IPS DF 6.9 (cell line): ENCODE data around the gene PCBP4.

ENCODE experiments used
- DNase-seq: peaks from one replicate; pipeline ENCODE4 v3.0.0-alpha.2; 2013; ENCODE audit warnings: low read depth, low spot score
- H3K27ac ChIP-seq: one replicate; pipeline ENCODE4 v1.5.1; 2013; ENCODE audit warnings: low read length, control low read depth
- H3K27me3 ChIP-seq: 2 replicates; pipeline ENCODE4 v1.6.1; 2013; ENCODE audit warnings: mild to moderate bottlenecking, low read length; ENCODE audit not compliant: control insufficient read depth, insufficient read depth
- H3K36me3 ChIP-seq: 2 replicates; pipeline ENCODE4 v1.6.1; 2013; ENCODE audit warnings: low read length; ENCODE audit not compliant: control insufficient read depth, insufficient read depth
- H3K4me1 ChIP-seq: 2 replicates; pipeline ENCODE4 v1.6.1; 2013; ENCODE audit warnings: low read length; ENCODE audit not compliant: control insufficient read depth, insufficient read depth
- H3K4me3 ChIP-seq: 2 replicates; pipeline ENCODE4 v1.5.1; 2013; ENCODE audit warnings: mild to moderate bottlenecking, low read length
- H3K9me3 ChIP-seq: 2 replicates; pipeline ENCODE4 v1.6.1; 2013; ENCODE audit warnings: low read length, inconsistent platforms; ENCODE audit not compliant: control insufficient read depth, insufficient read depth
- WGBS: extraction: QIAGEN DNeasy Blood & Tissue Kit; methylation state at CpG from one replicate; pipeline ENCODE4 v1.1.7; 2013; ENCODE audit warnings: mixed read lengths, missing lambda C conversion rate; ENCODE audit not compliant: insufficient read length, insufficient coverage; 5-methylcytosine and 5-hydroxymethylcytosine counted together

Gene PCBP4

DNA sequence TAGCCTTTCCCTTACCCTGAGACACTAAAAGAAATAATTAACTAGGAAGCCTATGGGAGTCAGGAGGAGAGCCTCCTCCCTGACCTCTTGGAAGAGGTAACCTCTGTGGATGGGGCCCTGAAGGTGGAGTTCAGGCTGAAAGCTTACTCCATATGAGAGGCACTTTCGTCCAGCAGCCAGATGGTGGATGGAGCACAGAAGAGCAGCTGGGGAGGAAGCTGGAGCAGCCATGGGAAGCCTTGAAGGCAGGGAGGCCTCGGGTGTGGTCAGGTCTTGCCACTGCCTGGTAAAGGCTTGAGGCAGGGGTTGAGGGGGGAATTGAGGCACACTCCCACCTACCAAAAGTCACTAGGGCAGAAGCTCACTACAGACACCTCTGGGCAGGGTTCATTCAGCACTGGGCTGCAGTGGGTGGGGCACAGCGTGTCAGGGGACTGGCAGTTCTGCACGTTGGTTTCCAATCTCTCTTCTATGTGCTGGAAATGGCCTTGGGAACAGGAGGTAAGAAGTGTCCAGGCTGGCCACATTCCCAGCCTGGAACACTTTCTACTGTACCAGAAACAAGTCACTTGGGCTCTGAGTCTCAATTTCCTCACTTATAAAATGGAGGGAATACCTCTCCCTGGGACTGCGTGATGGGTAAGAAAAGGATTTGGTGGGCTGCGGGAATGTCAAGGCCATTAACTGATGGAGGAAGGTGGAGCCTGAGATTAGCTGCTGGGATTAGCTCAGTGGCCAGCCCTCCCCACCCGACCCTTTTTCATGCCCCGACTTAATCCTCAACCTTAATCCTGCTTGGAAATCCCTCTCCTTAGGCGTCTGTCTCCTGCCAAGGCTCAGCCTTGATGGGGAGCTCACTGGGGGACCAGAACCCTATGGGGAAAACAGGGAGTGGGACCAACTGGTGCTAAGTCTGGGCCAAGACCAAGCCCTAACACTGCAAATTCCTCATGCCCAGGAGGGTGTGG lies 5.4 kb downstream of the PCBP4 start:
- no peaks in the 10 kb centered on the region for H3K9me3 ChIP-seq
- H3K4me3 ChIP-seq: no peak overlapping the region
- no peaks in the 10 kb centered on the region; the same call in 1 of the 2 replicates for H3K27me3 ChIP-seq
- H3K4me1 ChIP-seq: peaks cover 10% of the 10 kb centered on the region
- H3K36me3 ChIP-seq: no peaks in the 10 kb centered on the region
- no peak overlapping the region for H3K27ac ChIP-seq
- DNase-seq: no peak
- no CpG with 5 or more reads among the region's 9 CpGs for WGBS

GRCh38 chr3:51961011-51961410 lies 6.2 kb downstream of the PCBP4 start:
- Histone ChIP-seq H3K27me3 (no peaks in the 10 kb centered on the region; the same call in 1 of the 2 replicates), H3K9me3 (no peaks in the 10 kb centered on the region), H3K4me1 (peaks cover 9% of the 10 kb centered on the region), H3K27ac (no peak overlapping the region), H3K36me3 (no peaks in the 10 kb centered on the region), H3K4me3 (no peak overlapping the region)
- WGBS: no CpG with 5 or more reads among the region's 18 CpGs
- DNase-seq: no peak

- no peak for DNase-seq
- no peak overlapping the region for H3K4me3 ChIP-seq
- H3K27ac ChIP-seq: no peak overlapping the region
- no CpG with 5 or more reads among the region's 10 CpGs for WGBS
- peaks cover 2% of the 10 kb centered on the region for H3K27me3 ChIP-seq
- no peaks in the 10 kb centered on the region for H3K36me3 ChIP-seq
- H3K9me3 ChIP-seq: no peaks in the 10 kb centered on the region
- H3K4me1 ChIP-seq: peaks cover 10% of the 10 kb centered on the region
Measured at GRCh38 chr3:51960386-51960785, 6.9 kb downstream of the PCBP4 start.

DNA sequence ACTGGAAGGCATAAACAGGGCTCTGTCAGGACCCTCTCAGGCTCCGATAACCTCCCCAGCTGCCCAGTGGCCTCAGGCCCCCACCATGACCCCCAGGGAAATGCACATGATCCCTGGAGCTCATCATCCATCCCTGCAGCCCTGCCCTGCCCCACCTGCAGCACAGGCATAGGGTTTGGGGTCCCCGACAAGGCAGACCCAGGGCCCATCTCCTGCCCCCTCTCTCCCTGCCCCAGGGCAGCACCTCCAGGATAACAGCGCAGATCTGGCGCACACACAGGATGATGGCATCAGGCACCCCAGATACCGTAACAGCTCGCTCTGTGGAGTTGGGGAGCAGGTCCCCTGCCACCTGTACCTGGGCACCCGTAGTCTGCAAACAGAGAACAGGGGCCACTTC lies 7.6 kb downstream of the PCBP4 start:
- H3K36me3 ChIP-seq: no peaks in the 10 kb centered on the region
- DNase-seq: no peak
- H3K4me1 ChIP-seq: peaks cover 10% of the 10 kb centered on the region
- no CpG with 5 or more reads among the region's 7 CpGs for WGBS
- no peak overlapping the region for H3K4me3 ChIP-seq
- H3K9me3 ChIP-seq: no peaks in the 10 kb centered on the region
- H3K27ac ChIP-seq: no peak overlapping the region
- H3K27me3 ChIP-seq: peaks cover 9% of the 10 kb centered on the region

DNA sequence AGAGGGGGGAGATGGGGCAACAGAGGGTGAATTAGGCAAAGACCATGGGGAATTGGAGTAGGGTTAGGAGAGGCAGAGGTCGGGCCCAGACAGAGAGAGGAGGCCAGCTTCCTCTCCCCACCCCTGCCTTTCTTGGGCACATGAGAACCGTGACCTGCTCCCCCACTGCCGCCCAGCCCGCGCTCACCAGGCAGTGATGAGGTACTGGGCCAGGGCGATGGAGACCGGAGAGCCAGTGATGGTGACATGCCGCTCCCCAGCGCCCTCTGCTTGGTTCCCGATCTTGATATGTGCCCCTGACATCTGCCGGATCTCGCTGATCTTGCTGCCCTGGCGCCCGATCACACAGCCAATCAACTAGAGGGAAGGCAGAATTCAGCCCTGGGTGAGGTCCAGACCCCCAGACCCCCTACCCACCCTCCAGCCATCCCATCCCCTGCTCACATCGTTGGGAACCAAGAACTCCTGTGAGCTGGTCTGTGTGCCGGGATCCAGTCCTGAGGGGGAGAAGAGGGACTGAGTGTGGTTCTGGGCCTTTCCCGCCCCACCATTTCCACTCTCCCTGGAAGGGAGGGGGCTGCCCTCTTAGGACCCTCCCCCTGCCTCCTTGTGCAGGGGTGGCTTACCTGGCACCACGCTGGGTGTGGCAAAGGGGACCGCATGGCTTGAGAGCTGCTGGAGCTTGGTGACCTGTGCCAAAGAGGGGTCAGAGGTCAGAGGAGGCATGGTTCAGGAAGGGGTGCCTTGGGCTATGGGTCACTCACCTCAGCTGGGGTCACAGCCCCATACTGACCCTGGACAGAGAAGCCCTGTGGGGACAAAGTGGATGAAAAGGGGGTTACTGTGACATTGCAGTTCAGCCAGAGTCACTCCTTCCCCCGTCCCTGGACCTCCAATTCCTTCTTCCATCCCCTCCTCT lies 8.4 kb downstream of the PCBP4 start:
- no peaks in the 10 kb centered on the region for H3K36me3 ChIP-seq
- H3K4me1 ChIP-seq: peaks cover 6% of the 10 kb centered on the region
- no peak overlapping the region for H3K4me3 ChIP-seq
- H3K9me3 ChIP-seq: no peaks in the 10 kb centered on the region
- WGBS: no CpG with 5 or more reads among the region's 20 CpGs
- peaks cover 15% of the 10 kb centered on the region for H3K27me3 ChIP-seq
- DNase-seq: no peak
- no peak overlapping the region for H3K27ac ChIP-seq

DNA sequence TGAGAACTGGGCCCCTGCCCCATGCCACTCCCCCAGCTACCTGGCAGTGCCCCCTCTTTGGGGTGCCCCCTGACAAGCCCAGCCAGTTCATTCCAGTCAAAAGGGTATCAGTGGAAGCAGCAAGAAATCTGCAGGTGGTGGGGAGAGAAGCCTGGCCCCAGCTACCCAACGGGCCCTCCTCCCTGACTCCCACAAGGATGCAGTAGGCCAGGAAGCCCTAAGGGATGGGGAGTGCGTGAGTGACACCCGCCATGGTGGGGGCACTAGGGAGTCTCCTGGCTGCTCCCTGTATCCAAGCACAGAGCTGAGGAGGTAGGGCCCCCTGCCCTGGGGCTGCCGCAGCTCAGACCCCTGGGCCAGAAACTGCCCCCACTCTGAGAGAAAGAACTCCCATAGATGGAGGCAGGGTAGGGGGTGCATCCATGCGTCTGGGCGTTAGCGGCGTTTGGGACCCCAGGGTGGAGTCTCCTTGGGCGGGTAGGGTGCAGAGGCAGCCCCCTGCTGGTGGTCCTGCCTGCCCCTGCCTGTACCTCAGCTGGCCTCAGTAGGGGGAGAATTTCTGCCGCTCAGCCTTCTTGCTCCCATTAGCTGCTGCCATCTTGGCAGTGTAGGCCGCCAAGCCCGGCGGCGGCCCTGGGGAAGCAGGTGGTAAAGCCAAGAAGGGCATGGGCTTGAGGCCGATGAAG lies 9.6 kb downstream of the PCBP4 start:
- Histone ChIP-seq H3K27ac (no peak overlapping the region), H3K27me3 (peaks cover 15% of the 10 kb centered on the region), H3K4me3 (no peak overlapping the region), H3K9me3 (no peaks in the 10 kb centered on the region), H3K36me3 (no peaks in the 10 kb centered on the region), H3K4me1 (peaks cover 5% of the 10 kb centered on the region)
- no peak for DNase-seq
- WGBS: no CpG with 5 or more reads among the region's 15 CpGs

DNA sequence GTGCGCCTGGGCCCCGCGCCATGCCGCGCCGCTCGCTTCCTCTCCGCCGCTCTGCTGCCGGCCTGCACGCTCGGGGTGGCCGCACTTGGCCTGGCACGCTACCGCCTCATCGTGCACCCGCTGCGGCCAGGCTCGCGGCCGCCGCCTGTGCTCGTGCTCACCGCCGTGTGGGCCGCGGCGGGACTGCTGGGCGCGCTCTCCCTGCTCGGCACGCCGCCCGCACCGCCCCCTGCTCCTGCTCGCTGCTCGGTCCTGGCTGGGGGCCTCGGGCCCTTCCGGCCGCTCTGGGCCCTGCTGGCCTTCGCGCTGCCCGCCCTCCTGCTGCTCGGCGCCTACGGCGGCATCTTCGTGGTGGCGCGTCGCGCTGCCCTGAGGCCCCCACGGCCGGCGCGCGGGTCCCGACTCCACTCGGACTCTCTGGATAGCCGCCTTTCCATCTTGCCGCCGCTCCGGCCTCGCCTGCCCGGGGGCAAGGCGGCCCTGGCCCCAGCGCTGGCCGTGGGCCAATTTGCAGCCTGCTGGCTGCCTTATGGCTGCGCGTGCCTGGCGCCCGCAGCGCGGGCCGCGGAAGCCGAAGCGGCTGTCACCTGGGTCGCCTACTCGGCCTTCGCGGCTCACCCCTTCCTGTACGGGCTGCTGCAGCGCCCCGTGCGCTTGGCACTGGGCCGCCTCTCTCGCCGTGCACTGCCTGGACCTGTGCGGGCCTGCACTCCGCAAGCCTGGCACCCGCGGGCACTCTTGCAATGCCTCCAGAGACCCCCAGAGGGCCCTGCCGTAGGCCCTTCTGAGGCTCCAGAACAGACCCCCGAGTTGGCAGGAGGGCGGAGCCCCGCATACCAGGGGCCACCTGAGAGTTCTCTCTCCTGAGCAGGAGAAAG lies 11.1 kb downstream of the PCBP4 start:
- WGBS: no CpG with 5 or more reads among the region's 97 CpGs
- H3K4me3 ChIP-seq: peak overlapping the region; percentile 26; the same call in 1 of the 2 replicates
- H3K27me3 ChIP-seq: peaks cover 15% of the 10 kb centered on the region

DNA sequence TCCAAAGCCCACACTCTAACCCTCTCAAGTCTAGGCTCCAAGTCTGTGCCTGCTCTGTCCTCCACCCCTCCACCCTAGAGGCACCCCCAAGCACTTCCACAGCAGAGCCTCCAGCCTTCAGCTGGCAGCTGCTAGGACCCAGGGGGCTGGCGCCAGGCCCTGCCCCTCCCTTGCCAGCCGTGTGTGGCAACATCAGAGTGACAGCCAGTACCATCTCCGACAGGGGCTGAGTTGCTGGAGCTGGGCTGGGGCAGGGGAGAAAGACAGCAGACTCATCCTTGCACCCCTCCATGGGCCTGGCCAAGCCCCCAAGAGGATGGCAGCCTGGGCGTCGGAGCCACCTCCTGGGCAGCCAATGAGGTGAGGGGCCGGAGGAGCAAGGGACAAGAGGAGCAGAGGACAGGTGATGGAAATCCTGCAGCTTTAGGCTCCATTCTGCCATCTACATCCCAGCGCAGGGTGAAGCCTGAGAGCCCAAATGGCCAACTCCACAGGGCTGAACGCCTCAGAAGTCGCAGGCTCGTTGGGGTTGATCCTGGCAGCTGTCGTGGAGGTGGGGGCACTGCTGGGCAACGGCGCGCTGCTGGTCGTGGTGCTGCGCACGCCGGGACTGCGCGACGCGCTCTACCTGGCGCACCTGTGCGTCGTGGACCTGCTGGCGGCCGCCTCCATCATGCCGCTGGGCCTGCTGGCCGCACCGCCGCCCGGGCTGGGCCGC lies 11.9 kb downstream of the PCBP4 start, which contains the start of gene GPR62:
GPR62 (plus strand) TSS at position 207 of the 718 bp plus-strand sequence; CDS start at position 479, 272 bp downstream.
- peaks cover 5% of the 10 kb centered on the region for H3K4me1 ChIP-seq
- H3K36me3 ChIP-seq: no peaks in the 10 kb centered on the region
- peak within 1 kb of the TSS; percentile 26; the same call in 1 of the 2 replicates for H3K4me3 ChIP-seq
- H3K9me3 ChIP-seq: no peaks in the 10 kb centered on the region
- DNase-seq: no peak
- WGBS: no CpG with 5 or more reads among the region's 33 CpGs
- H3K27me3 ChIP-seq: peaks cover 15% of the 10 kb centered on the region
- H3K27ac ChIP-seq: no peak within 1 kb of the TSS

More for the DNA sequence above, 11.1 kb downstream of the PCBP4 start:
- no peaks in the 10 kb centered on the region for H3K9me3 ChIP-seq
- peaks cover 5% of the 10 kb centered on the region for H3K4me1 ChIP-seq
- no peak overlapping the region for H3K27ac ChIP-seq
- no peaks in the 10 kb centered on the region for H3K36me3 ChIP-seq
- no peak for DNase-seq

DNA sequence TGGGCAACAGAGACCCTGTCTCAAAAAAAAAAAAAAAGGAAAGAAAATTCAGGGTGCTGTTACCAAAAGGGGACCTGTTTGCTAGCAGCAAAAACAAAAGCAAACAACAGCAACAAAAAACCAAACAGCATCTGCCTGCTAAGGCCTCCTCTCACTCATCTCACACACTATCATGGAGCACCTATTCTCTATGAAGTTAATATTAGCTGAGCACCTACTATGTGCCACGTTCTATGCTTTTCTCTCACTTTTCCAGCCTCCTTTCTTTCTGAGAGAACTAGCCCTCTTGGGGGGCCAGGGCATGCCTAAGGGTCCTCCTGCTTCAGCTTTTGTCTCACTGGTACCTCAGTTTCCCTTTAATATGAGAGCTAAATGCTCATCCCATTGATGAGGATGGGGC lies 12.5 kb downstream of the PCBP4 start:
- H3K4me1 ChIP-seq: peaks cover 5% of the 10 kb centered on the region
- WGBS: no CpG with 5 or more reads among the region's 1 CpG
- DNase-seq: no peak
- H3K36me3 ChIP-seq: no peaks in the 10 kb centered on the region
- H3K9me3 ChIP-seq: no peaks in the 10 kb centered on the region
- no peak overlapping the region for H3K27ac ChIP-seq
- H3K4me3 ChIP-seq: no peak overlapping the region
- H3K27me3 ChIP-seq: peaks cover 15% of the 10 kb centered on the region
